MM.1S (cell line): ENCODE measurements around the gene CRIP3.

Experiments
- CTCF ChIP-seq: fragments of 300-600 bp; sonication (generic); IDR thresholded peaks from 2 replicates; pipeline ENCODE4 v1.5.1; 2016; ENCODE audit warnings: antibody characterized with exemption, low read length, mixed read lengths
- EZH2 ChIP-seq: fragments of 300-600 bp; sonication (generic); optimal IDR thresholded peaks from 2 replicates; pipeline ENCODE3; 2017; ENCODE audit warnings: low read depth, mild to moderate bottlenecking, antibody characterized with exemption, low read length, mixed read lengths
- EZH2phosphoT487 ChIP-seq: fragments of 300-600 bp; sonication (generic); IDR thresholded peaks from 2 replicates; pipeline ENCODE4 v1.6.1; 2018; ENCODE audit warnings: antibody characterized with exemption, low read length

GRCh38 chr6:43328528-43328927, 19.9 kb upstream of the CRIP3 start:
- TF ChIP-seq CTCF (no peak), EZH2 (no peak), EZH2phosphoT487 (no peak)
